GM18858 (cell line): ENCODE data around the gene ENDOU.

Experiments
- ATAC-seq: cut with Tn5 transposase; IDR thresholded peaks from one replicate; pipeline ENCODE4 v1.9.1; 2021; ENCODE audit not compliant: unreplicated experiment

The ENDOU gene

DNA sequence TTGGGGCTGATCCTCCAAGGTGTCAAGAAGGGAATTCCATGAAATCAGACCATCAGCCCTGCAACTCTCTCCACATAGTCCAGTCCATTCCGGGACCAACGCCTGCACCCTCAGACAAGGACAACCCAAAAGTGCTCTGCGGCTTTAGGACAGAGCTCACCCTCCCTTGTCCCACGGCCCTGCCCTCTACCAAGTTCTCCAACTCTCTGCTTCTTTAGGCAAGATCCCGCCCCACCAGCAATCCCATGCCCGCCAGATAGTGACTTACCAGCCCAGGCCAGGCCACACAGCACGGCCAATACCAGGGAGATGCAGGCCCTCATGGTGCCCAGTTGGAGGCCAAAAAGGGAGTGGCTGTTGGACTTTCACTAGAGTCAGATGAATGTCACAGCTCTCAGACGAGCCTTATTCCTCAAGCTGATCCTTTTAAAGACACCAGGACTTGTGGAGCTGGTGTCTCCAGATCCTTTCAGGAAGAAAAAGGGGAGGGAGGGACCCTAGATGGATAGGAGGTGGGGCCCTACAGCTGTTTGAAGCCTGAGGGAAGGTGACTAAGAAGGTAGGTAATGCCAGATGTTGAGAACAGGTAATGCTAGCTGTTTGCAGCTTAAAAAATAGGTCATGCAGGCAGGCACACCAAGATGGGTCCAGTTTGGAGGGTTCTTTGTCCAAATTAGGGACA lies at the start of gene ENDOU:
ENDOU (minus strand) TSS at position 400 of the 682 bp plus-strand sequence; CDS start at position 323, 77 bp downstream.
- no peak for ATAC-seq

GRCh38 chr12:47774663-47775062 lies 49.4 kb upstream of the ENDOU start:
- no peak for ATAC-seq

- no peak for ATAC-seq
Measured at GRCh38 chr12:47773858-47774580, 48.7 kb upstream of the ENDOU start.

- ATAC-seq, result peak; percentile 63
Measured at GRCh38 chr12:47773062-47773857, 48.0 kb upstream of the ENDOU start, which contains the start of gene SLC48A1. Gene SLC48A1 (plus strand): TSS chr12:47773238. CDS start chr12:47773305, 67 bp downstream.

- no peak for ATAC-seq
Measured at GRCh38 chr12:47772738-47773061, 47.4 kb upstream of the ENDOU start.

- no peak for ATAC-seq
Measured at GRCh38 chr12:47772094-47772660, 46.9 kb upstream of the ENDOU start.

GRCh38 chr12:47771304-47771703 lies 46.0 kb upstream of the ENDOU start:
- no peak for ATAC-seq

DNA sequence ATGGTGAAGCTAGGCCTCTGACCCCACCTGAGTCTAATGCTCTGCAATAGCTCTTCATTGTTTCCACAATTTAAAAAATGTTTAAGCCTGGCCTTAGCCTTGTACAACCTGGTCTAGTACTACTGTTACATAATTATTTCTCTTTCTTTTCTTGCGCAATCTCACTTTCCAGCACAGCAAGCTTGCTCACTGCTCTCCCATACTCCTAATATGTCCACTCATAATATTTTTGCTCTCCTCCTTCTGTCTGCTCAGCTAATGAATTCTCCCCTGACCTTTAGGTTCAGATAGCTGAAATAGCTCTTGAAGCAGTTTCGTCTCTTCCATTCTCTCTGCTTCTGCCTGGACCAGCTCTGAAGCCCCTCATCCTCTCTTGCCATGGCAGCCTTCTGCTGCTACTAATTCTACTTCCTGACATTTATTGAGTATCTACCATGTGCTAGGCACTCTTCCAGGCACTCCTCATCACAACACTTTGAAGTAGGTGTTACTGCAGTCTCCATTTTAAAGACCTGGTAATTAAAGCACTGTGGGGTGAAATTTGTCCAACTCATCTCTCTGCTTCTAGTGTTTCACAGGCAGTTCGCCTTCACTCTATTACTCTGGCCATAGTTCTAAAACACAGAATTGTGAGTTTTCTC lies 44.9 kb upstream of the ENDOU start:
- ATAC-seq, result no peak

DNA sequence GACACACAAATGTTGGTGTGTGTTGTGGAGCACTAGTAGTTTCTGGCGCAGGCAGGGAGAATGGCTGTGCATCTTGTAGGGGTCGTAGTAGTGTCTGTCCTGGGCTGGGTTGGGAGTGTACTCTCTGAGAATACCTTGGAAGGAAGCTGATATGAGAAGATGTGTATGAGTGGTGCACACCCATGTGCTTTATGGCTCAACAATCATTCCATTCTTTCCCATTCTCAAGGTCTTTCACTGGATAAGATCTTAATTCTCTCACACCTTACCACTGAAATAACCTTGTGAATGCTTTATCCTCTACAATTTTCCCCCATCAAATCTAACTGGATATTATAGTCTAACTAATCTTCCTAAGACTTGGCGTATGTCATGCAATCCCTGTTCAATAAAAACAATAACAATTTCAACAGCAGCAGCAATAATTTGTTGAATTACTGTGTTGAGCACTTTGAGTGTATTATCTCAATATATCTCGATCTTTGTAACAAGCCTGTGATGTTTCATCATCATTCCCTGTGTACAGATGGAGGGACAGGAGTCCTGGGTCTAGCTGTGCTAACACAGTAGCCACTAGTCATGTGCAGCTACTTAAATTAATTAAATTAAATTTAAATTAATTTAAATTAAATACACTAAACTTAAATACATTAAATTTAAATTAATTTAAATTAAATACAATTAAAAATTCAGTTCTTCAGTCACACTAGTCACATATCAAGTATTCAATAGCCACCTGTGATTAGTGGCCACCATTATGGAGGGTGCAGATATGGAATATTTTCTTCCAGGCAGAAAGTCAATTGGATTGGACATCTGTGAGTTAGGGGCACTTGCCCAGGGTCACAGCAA lies 44.2 kb upstream of the ENDOU start:
- no peak for ATAC-seq

- ATAC-seq, result no peak
Measured at GRCh38 chr12:47768323-47768811, 43.1 kb upstream of the ENDOU start.

DNA sequence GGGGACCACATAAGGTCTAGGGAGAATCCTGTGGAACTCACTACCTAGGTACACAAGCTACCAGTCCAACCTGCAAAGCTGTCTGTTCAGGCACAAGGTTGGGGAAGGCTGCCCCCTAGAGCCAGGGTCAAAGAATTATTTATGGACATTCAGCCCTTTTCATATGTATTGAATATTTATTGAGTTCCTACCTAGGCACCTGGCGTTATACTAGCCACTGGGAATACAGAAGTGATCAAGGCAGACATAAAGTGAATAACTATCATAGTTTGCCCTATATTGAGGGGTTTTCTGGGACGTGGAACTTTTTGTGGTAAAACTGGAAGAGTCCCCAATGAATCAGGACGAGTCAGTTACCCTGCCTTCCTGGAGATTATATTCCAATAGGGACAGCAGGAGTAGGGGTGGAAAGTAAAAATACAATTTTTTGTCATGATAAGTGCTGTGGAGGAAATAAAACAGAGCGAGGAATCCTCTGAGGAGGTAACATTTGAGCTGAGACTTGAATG lies 42.0 kb upstream of the ENDOU start:
- no peak for ATAC-seq

DNA sequence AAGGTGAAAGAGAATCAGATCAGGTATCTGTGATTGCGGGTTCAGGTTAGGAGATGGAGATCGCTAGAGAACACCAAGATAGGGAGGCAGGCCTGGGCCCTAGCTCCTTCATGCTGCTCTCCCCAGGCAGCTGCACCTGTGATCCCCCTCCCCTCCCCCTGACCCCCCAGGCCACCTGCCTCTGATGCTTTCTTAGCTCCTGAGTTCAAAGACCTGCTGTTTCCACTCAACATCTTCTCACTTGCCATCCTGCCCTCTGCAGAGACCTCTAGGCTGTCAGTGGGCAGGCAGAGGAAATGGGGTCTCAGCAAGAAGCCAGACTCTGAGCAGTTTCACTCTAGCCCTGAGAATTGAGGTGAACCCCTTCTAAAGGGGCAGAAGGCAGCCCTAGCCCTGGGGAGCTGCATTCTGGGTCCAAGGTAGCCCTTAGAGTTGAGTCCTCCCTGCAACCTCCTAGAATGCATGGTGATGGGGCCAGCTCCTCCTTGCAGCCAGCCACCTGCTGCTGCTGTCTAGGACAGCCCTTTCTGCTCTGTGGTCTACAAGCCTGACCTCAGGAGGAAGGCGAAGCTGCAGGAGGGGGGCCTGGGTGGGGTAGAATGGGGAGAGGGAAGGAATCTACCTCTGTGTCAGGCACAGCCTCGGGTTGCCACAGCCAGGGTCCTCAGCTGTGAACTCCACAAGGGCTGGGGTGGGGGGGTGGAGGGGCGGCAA lies 41.4 kb upstream of the ENDOU start:
- no peak for ATAC-seq

- ATAC-seq, result no peak
Measured at GRCh38 chr12:47763481-47764346, 38.4 kb upstream of the ENDOU start.

DNA sequence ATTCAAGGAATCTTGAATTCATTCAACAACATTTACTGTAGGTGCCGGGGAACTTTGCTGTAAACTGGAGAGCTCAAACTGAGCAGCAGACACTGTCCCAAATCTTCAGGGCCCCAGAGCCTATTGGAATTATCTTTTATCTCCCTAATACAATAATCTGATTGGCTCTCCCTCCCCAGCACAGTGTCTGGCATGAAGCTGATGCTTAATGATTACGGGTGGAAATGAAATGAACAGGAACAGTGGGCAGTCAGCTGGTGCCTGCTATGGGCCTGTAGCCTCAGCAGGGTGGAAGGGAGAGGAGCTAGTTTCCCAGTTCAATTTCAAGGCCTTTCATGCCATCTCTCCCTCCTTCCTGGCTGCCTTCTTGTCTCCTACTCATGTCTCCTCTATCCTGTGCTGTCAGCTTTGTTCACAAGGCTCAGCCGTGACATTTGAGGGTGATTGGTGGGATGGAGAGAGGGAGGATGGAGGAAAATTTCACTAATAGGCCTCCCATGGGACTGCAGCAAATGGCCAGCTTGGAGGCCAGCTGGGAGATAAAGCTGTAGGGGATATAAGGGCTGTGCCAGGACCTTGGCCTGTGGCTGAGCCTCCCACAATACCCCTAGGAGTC lies 37.7 kb upstream of the ENDOU start:
- no peak for ATAC-seq

DNA sequence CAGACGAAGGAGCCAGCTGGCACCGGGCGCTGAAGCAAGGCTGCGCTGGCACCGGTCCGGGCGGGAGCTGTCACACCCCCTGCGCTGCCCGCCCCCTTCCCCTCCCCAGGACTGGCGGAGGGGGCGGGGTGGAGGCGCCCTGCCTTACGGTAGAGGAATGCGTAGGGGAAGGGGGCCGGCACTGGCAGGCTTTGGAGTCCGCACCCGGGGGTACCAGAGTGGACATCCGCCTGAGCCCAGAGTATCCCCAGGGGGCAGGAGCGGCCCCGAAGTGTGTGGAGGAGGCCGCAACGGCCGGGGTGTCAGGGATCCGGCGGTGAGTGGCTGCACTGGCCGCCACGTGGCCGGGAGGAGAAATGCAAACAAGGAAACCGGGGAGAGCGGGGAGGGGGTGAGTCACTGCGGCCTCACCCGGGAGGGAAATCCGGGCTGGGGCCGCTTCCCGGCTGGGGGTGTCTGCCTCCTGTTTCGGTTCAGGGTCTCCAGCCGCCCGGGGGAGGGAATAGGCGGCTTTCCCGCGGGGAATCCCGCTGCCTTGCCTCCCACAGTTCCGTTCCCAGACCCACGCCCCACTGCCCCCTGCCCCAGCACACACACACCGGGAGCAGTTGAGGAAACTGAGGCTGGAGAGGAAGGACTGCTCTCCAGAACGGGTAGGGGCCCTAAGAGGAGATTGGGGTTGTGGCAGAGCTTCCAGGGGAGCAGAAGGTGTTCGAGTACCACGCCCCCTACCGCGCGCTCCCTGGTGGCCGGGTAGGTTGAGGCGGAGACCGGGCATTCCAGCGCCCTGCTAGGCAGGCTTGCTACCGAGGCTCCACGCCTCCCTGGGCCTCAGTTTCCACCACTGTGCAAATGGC lies 33.8 kb upstream of the ENDOU start, which contains the start of gene RAPGEF3:
RAPGEF3 (minus strand) TSS at position 47 of the 857 bp plus-strand sequence. CDS start 324 bp downstream, outside the sequence.
- ATAC-seq, result peak; percentile 29

DNA sequence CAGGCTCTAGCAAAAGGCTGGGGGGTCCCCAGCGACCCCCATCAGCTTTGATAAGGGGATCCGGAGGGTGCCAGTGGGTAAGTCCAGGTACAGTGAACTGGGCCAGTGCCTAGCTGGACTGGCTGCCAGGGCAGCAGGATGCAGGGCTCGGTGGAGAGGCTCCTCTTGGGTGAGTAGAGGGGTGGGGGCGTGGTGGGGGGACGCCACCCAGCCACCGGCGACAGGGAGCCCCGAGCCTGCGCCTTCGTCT lies 33.2 kb upstream of the ENDOU start:
- ATAC-seq, result no peak
